ENCODE results near the gene PKMYT1.
"Not testable (repeated sequence)": the region's sequence is repeated elsewhere in the genome, so short reads cannot be mapped to it uniquely, and the experiment has no call there.

PKMYT1 gene

DNA sequence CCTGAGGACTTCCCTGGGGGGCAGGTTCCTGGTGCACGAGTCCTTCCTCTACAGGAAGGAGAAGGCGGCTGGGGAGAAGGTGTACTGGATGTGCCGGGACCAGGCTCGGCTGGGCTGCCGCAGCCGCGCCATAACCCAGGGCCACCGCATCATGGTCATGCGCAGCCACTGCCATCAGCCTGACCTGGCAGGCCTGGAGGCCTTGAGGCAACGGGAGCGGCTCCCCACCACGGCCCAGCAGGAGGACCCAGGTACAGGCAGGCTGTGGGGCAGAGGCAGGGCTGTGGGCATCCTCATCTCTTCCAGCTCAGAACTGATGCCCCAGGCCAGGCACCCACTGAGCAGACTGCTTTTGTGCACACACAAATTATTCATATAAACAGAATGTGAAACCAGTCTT is 42.0 kb downstream of the PKMYT1 start:
- Histone ChIP-seq H3K4me1 (ENCODE audit: insufficient read depth, low read length) (no peaks in the 10 kb centered on the region), H3K9me3 (ENCODE audit: control insufficient read depth, insufficient read depth, low read length) (no peaks in the 10 kb centered on the region), H3K36me3 (ENCODE audit: insufficient read depth, low read length) (peaks cover 8% of the 10 kb centered on the region), H3K9ac (ENCODE audit: low read depth, low read length) (no peak overlapping the region)

DNA sequence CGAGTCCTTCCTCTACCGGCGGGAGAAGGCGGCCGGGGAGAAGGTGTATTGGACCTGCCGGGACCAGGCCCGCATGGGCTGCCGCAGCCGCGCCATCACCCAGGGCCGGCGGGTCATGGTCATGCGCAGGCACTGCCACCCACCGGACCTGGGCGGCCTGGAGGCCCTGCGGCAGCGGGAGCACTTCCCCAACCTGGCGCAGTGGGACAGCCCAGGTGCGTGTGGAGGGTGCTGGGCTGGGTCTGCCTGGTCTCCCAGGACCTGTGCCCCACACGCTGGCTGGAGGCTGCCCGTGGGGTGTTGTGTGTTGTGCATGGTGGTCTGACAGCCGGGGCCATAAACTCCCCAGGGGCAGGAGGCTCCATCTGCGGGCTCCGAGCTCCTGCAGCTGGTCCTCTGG is 43.1 kb downstream of the PKMYT1 start:
- no peaks in the 10 kb centered on the region for H3K9me3 ChIP-seq (ENCODE audit: control insufficient read depth, insufficient read depth, low read length)
- no peak overlapping the region for H3K9ac ChIP-seq (ENCODE audit: low read depth, low read length)
- H3K36me3 ChIP-seq (ENCODE audit: insufficient read depth, low read length): peaks cover 8% of the 10 kb centered on the region
- H3K4me1 ChIP-seq (ENCODE audit: insufficient read depth, low read length): no peaks in the 10 kb centered on the region

DNA sequence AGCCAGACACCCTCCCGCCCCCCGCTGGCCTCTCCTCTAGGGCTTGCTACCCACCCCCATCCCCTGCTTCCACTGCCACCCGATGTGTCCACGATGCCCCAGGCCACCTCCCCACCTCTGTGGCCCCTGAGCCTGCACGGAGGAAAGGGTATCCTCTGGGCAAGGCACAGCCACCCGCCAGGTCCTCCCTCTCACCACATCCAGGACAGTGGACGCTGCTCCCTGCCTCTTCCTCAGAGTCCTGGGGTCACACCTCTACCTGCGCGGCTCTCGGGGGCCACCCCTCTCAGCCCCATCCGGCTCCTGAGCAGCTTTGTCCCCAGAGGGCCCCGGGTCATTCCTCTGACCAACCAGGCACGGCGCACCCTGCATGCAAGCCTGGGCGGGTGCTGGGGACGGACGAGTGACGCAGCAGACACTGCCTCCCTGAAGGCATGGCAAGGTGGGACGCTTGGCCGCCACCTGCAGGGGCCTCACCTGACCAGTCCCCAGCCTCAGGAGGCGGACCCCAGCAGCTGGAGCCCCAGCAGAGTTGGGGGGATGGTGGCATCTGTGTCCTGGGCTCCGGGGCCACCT is 43.7 kb downstream of the PKMYT1 start:
- Histone ChIP-seq H3K9ac (ENCODE audit: low read depth, low read length) (no peak overlapping the region), H3K4me1 (ENCODE audit: insufficient read depth, low read length) (no peaks in the 10 kb centered on the region), H3K9me3 (ENCODE audit: control insufficient read depth, insufficient read depth, low read length) (no peaks in the 10 kb centered on the region), H3K36me3 (ENCODE audit: insufficient read depth, low read length) (peaks cover 8% of the 10 kb centered on the region)

DNA sequence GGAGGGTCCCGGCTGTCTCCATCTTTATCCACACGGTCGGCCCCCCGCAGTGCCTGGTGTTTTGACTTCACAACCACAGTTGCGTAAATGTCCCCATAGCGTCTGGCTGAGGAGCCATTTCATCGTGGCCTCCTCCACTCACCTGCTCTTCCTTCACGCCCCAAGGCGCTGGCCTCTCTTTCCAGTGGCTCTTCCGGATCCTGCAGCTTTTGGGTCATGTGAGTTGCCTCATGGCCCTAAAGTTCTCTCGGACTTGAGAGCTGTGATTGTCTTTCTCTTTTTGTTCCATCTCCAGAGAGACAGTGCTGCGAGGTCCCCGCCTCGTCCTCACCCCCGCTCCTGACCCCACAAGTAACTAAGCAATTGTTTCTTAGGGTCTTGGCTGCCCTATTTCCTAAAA is 45.8 kb downstream of the PKMYT1 start:
- Histone ChIP-seq H3K9me3 (ENCODE audit: control insufficient read depth, insufficient read depth, low read length) (no peaks in the 10 kb centered on the region), H3K36me3 (ENCODE audit: insufficient read depth, low read length) (no peaks in the 10 kb centered on the region; the same call in none of the 2 replicates), H3K4me1 (ENCODE audit: insufficient read depth, low read length) (no peaks in the 10 kb centered on the region), H3K9ac (ENCODE audit: low read depth, low read length) (no peak overlapping the region)

DNA sequence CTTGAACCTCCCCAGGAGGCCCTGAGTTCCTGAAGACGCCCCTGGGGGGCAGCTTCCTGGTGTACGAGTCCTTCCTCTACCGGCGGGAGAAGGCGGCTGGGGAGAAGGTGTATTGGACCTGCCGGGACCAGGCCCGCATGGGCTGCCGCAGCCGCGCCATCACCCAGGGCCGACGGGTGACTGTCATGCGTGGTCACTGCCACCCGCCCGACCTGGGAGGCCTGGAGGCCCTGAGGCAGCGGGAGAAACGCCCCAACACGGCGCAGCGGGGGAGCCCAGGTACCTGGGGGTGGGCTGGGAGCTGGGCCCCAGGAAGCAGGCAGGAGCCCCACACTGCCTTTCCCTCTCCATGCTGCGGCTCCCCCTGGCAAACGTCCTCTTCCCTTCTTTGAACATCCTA is 46.5 kb downstream of the PKMYT1 start:
- H3K36me3 ChIP-seq (ENCODE audit: insufficient read depth, low read length): no peaks in the 10 kb centered on the region; the same call in 1 of the 2 replicates
- H3K9ac ChIP-seq (ENCODE audit: low read depth, low read length): no peak overlapping the region
- H3K9me3 ChIP-seq (ENCODE audit: control insufficient read depth, insufficient read depth, low read length): no peaks in the 10 kb centered on the region
- no peaks in the 10 kb centered on the region for H3K4me1 ChIP-seq (ENCODE audit: insufficient read depth, low read length)

DNA sequence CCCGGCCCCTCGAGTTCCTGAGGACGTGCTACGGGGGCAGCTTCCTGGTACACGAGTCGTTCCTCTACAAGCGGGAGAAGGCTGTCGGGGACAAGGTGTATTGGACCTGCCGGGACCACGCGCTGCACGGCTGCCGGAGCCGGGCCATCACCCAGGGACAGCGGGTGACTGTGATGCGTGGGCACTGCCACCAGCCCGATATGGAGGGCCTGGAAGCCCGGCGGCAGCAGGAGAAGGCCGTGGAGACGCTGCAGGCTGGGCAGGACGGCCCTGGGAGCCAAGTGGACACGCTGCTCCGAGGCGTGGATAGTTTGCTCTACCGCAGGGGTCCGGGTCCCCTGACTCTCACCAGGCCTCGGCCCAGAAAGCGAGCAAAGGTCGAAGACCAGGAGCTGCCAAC is 47.1 kb downstream of the PKMYT1 start:
- H3K9ac ChIP-seq (ENCODE audit: low read depth, low read length): no peak overlapping the region
- H3K4me1 ChIP-seq (ENCODE audit: insufficient read depth, low read length): no peaks in the 10 kb centered on the region; the same call in 1 of the 2 replicates
- H3K36me3 ChIP-seq (ENCODE audit: insufficient read depth, low read length): no peaks in the 10 kb centered on the region; the same call in 1 of the 2 replicates
- no peaks in the 10 kb centered on the region for H3K9me3 ChIP-seq (ENCODE audit: control insufficient read depth, insufficient read depth, low read length)

DNA sequence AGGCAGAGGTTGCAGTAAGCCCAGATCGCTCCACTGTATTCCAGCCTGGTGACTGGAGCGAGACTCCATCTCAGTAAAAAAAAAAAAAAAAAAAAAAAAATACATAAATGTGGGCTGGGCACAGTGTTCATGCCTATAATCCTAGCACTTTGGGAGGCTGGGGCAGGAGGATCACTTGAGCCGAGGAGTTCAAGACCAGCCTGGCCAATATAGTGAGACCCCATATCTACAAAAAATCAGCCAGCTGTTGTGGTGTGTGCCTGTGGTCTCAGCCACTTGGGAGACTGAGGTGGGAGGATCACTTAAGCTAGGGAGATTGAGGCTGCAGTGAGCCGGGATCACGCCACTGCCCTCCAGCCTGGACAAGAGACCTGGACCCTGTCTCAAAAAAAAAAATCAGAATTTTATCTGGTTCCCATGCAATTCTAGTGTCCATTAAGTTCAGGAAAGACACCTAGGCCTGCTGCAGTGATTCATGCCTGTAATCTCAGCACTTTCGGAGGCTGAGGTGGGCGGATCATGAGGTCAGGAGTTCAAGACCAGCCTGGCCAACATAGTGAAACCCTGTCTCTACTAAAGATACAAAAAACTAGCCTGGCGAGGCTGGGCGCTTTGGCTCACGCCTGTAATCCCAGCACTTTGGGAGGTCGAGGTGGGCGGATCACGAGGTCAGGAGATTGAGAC is 48.9 kb downstream of the PKMYT1 start:
- not testable (repeated sequence) for H3K9ac ChIP-seq (ENCODE audit: low read depth, low read length); H3K36me3 ChIP-seq (ENCODE audit: insufficient read depth, low read length); H3K4me1 ChIP-seq (ENCODE audit: insufficient read depth, low read length); H3K9me3 ChIP-seq (ENCODE audit: control insufficient read depth, insufficient read depth, low read length)

DNA sequence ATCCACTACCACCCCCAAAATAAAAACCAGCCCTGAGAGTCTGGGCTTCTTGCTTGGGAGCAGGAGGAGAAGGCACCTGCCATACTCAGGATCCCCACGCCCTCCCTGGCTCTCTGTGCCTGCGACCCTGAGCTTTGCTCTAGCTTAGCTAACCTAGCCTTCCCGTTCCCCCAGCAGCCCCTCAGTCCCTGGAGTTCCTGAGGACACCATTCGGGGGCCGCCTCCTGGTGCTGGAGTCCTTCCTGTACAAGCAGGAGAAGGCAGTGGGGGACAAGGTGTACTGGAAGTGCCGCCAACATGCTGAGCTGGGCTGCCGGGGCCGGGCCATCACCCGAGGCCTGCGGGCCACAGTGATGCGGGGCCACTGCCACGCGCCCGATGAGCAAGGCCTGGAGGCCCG is 50.0 kb downstream of the PKMYT1 start:
- Histone ChIP-seq H3K9ac (ENCODE audit: low read depth, low read length) (no peak overlapping the region), H3K36me3 (ENCODE audit: insufficient read depth, low read length) (no peaks in the 10 kb centered on the region), H3K9me3 (ENCODE audit: control insufficient read depth, insufficient read depth, low read length) (no peaks in the 10 kb centered on the region)

DNA sequence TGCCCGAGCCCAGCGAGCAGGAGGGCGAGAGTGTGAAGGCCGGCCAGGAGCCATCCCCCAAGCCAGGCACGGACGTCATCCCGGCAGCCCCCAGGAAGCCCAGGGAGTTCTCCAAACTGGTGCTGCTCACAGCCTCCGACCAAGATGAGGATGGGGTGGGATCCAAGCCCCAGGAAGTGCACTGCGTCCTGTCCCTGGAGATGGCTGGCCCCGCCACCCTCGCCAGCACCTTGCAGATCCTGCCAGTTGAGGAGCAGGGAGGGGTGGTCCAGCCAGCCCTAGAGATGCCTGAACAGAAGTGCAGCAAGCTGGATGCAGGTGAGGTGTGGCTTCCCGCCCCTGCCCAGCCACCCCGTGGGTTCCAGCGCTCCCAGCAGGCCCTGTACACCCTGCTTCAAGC is 50.6 kb downstream of the PKMYT1 start:
- Histone ChIP-seq H3K9me3 (ENCODE audit: control insufficient read depth, insufficient read depth, low read length) (no peaks in the 10 kb centered on the region), H3K9ac (ENCODE audit: low read depth, low read length) (no peak overlapping the region), H3K4me1 (ENCODE audit: insufficient read depth, low read length) (peaks cover 2% of the 10 kb centered on the region; the same call in 1 of the 2 replicates), H3K36me3 (ENCODE audit: insufficient read depth, low read length) (no peaks in the 10 kb centered on the region)

More for the DNA sequence above, 50.0 kb downstream of the PKMYT1 start:
- H3K4me1 ChIP-seq (ENCODE audit: insufficient read depth, low read length): no peaks in the 10 kb centered on the region; the same call in 1 of the 2 replicates

DNA sequence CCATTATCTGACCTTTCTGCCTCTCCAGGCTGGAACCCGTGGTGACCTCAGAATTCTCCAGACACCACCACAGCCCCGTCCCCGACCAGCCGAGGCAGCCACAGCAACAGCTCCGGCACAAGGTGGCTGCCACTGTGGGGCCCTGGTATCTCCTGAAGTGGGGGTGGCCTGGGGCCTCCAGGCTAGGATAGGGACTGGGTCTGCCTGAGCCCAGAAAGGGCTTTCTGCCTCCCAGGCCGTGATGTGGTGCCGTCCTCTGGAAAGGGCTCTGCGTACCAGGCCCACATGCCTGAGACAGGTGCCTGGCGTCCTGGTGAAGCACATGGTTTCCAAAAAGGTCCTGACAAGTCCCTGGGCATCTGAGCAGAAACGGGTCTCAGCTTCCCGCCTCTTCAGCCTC is 51.5 kb downstream of the PKMYT1 start:
- peaks cover 5% of the 10 kb centered on the region; the same call in 1 of the 2 replicates for H3K4me1 ChIP-seq (ENCODE audit: insufficient read depth, low read length)
- no peaks in the 10 kb centered on the region for H3K9me3 ChIP-seq (ENCODE audit: control insufficient read depth, insufficient read depth, low read length)
- no peaks in the 10 kb centered on the region for H3K36me3 ChIP-seq (ENCODE audit: insufficient read depth, low read length)
- H3K9ac ChIP-seq (ENCODE audit: low read depth, low read length): no peak overlapping the region

DNA sequence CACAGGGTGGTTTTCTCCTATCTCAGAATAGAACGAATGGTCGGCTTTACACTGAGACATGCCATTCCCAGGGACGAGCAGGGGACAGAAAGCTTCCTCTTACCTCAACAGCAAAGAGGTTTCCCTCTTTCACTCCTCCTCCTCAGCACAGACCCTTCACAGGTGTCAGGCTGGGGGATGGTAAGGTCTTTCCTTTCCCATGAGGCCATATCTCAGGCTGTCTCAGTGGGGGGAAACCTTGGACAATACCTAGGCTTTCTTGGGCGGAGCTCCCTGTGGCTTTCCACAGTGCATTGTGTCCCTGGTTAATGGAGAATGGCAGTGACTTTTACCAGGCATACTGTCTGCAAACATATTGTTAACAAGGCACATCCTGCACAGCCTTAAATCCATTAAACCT is 52.1 kb downstream of the PKMYT1 start:
- not testable (repeated sequence) for H3K36me3 ChIP-seq (ENCODE audit: insufficient read depth, low read length); H3K9ac ChIP-seq (ENCODE audit: low read depth, low read length); H3K9me3 ChIP-seq (ENCODE audit: control insufficient read depth, insufficient read depth, low read length); H3K4me1 ChIP-seq (ENCODE audit: insufficient read depth, low read length)

DNA sequence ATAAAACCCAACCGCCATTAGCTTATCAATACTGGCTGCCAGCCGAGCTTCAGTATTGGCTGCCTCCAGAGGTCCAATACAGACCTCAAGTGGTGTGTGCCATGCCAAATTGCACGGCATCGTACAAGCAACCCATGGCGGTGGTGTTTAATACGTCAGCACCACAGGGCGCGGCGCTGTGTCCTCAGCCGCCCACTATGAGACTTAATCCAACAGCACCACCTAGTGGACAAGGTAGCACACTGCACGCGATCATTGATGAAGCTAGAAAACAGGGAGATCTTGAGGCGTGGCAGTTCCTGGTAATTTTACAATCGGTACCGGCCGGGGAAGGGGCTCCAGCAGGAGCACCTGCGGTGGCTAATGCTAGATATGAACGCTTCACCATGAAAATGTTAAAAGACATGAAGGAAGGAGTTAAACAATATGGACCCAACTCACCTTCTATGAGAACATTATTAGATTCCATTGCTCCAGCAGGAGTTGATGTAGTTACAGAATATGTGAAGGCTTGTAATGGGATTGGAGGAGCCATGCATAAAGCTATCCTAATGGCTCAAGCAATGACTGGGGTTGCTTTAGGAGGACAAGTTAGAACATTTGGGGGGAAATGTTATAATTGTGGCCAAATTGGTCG is 53.1 kb downstream of the PKMYT1 start:
- no peaks in the 10 kb centered on the region for H3K9me3 ChIP-seq (ENCODE audit: control insufficient read depth, insufficient read depth, low read length)
- H3K4me1 ChIP-seq (ENCODE audit: insufficient read depth, low read length): peaks cover 5% of the 10 kb centered on the region; the same call in 1 of the 2 replicates
- peak overlapping the region; percentile 21; the same call in 1 of the 2 replicates for H3K9ac ChIP-seq (ENCODE audit: low read depth, low read length)
- H3K36me3 ChIP-seq (ENCODE audit: insufficient read depth, low read length): no peaks in the 10 kb centered on the region; the same call in 1 of the 2 replicates

DNA sequence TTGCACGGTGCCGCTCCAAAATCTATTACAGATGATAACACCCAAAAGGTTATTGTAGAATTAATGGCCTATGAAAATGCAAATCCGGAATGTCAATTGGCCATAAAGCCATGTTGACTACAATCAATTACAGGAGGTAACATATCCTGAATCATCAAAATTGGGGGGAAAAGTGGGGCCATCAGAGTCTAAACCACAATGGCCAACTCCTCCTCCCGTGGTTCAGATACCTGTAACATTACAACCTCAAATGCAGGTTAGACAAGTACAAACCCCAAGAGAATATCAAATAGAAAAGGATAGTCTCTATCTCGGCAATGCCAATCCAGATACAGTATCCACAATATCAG is 53.6 kb downstream of the PKMYT1 start:
- no peaks in the 10 kb centered on the region; the same call in 1 of the 2 replicates for H3K36me3 ChIP-seq (ENCODE audit: insufficient read depth, low read length)
- no peaks in the 10 kb centered on the region for H3K9me3 ChIP-seq (ENCODE audit: control insufficient read depth, insufficient read depth, low read length)
- peak overlapping the region; percentile 21; the same call in 1 of the 2 replicates for H3K9ac ChIP-seq (ENCODE audit: low read depth, low read length)
- peaks cover 5% of the 10 kb centered on the region; the same call in 1 of the 2 replicates for H3K4me1 ChIP-seq (ENCODE audit: insufficient read depth, low read length)

DNA sequence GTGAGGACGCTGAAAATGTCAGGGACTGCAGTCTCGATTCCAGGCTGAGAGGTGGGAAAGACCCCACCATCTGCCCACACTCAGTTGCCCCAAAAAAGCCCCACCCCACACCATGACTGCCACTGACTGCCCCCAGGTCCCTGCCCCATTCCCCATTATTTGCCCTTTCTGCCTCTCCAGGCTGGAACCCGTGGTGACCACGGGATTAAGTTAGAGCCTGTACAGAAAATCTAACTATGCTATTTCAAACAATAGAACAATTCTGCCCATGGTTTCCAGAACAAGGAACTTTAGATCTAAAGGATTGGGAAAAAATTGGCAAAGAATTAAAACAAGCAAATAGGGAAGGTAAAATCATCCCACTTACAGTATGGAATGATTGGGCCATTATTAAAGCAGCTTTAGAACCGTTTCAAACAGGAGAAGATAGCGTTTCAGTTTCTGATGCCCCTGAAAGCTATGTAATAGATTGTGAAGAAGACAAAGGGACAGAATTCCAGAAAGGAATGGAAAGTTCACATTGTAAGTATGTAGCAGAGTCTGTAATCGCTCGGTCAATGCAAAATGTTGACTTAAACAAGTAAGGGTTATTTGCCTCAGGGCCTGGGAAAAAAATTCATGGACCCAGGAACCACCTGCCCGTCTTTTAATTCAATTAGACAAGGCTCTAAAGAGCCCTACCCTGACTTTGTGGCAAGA is 54.1 kb downstream of the PKMYT1 start:
- H3K9me3 ChIP-seq (ENCODE audit: control insufficient read depth, insufficient read depth, low read length): no peaks in the 10 kb centered on the region

More for the DNA sequence above, 54.1 kb downstream of the PKMYT1 start:
- H3K9ac ChIP-seq (ENCODE audit: low read depth, low read length): peak overlapping the region; percentile 55
- peaks cover 5% of the 10 kb centered on the region; the same call in 1 of the 2 replicates for H3K4me1 ChIP-seq (ENCODE audit: insufficient read depth, low read length)
- no peaks in the 10 kb centered on the region; the same call in 1 of the 2 replicates for H3K36me3 ChIP-seq (ENCODE audit: insufficient read depth, low read length)

Data from ES-I3 (cell line).